PC-3 (cell line): ENCODE results near the gene CCND3.

Source experiments
- CTCF ChIP-seq: fragments of 300-600 bp; sonication (generic); conservative IDR thresholded peaks from 2 replicates; pipeline ENCODE4 v1.5.1; 2017; ENCODE audit warnings: antibody characterized with exemption, low read depth, mild to moderate bottlenecking, low read length
- EZH2 ChIP-seq: fragments of 300-600 bp; sonication (generic); IDR thresholded peaks from one replicate; pipeline ENCODE4 v1.6.1; 2017; ENCODE audit warnings: antibody characterized with exemption, mild to moderate bottlenecking, low read length; ENCODE audit not compliant: unreplicated experiment
- EZH2phosphoT487 ChIP-seq: fragments of 300-600 bp; sonication (generic); IDR thresholded peaks from 2 replicates; pipeline ENCODE4 v1.6.1; 2018; ENCODE audit warnings: mild to moderate bottlenecking, antibody characterized with exemption, low read length, borderline replicate concordance

- TF ChIP-seq CTCF (no peak), EZH2 (no peak), EZH2phosphoT487 (no peak)
Measured at GRCh38 chr6:41940759-41941279, 789 bp downstream of the CCND3 start.
